OCI-LY7 (cell line): ENCODE data around the gene ZMIZ1. TPM values are rescaled to one million over a fixed set of nuclear protein-coding genes. Genes with fewer than 3 reads are reported as not detected.

ENCODE experiments used
- BruUV-seq: library from RNA; stranded (reverse); fragments of 400-500 nt; replicated peaks from 2 replicates; lab custom pipeline; 2021; lab: Mats Ljungman, UMichigan
- CTCF ChIA-PET: fragments of 300-600 bp; sonication (Branson Sonifier 250); formaldehyde crosslinking; loops from one replicate; lab custom pipeline; 2022; ENCODE audit warnings: antibody characterized with exemption; ENCODE audit not compliant: unreplicated experiment; lab: Charles Lee
- POLR2A ChIA-PET: fragments of 300-600 bp; sonication (Branson Sonifier 250); formaldehyde crosslinking; loops from one replicate; lab custom pipeline; 2022; ENCODE audit warnings: antibody characterized with exemption; lab: Charles Lee
- DNase-seq: peaks from one replicate; pipeline ENCODE4 v3.0.0-alpha.2; 2015; ENCODE audit warnings: low spot score
- H2AFZ ChIP-seq: fragments of 200-600 bp; sonication (generic), shearing (Covaris generic); 2 replicates; pipeline ENCODE4 v1.6.1; 2014; ENCODE audit warnings: mild to moderate bottlenecking, antibody characterized with exemption, low read length, moderate library complexity
- H3K27ac ChIP-seq: fragments of 200-600 bp; sonication (generic); 2 replicates; pipeline ENCODE4 v1.5.1; 2014; ENCODE audit warnings: mixed run types, low read depth, mild to moderate bottlenecking, moderate library complexity, low read length, inconsistent platforms; ENCODE audit not compliant: poor library complexity, severe bottlenecking
- H3K36me3 ChIP-seq: fragments of 200-600 bp; sonication (generic); 2 replicates; pipeline ENCODE4 v1.6.1; 2014; ENCODE audit warnings: mild to moderate bottlenecking, antibody characterized with exemption, low read length, moderate library complexity, mixed read lengths; ENCODE audit not compliant: insufficient read depth
- H3K4me1 ChIP-seq: fragments of 200-600 bp; sonication (generic); 2 replicates; pipeline ENCODE4 v1.5.1; 2014; ENCODE audit warnings: mild to moderate bottlenecking, low read length; ENCODE audit not compliant: insufficient read depth, poor library complexity, severe bottlenecking
- H3K4me2 ChIP-seq: fragments of 200-600 bp; sonication (generic); 2 replicates; pipeline ENCODE4 v1.6.1; 2014; ENCODE audit warnings: mild to moderate bottlenecking, low read length
- H3K4me3 ChIP-seq: fragments of 200-600 bp; sonication (generic); 2 replicates; pipeline ENCODE4 v1.5.1; 2014; ENCODE audit warnings: mild to moderate bottlenecking, low read depth, low read length; ENCODE audit not compliant: poor library complexity, severe bottlenecking
- H3K79me2 ChIP-seq: fragments of 200-600 bp; sonication (generic); 2 replicates; pipeline ENCODE4 v1.6.1; 2016; ENCODE audit warnings: low read depth, mild to moderate bottlenecking, low read length, moderate library complexity, mixed read lengths; ENCODE audit not compliant: insufficient read depth
- H3K9me2 ChIP-seq: fragments of 200-600 bp; sonication (generic); 2 replicates; pipeline ENCODE4 v1.6.1; 2016; ENCODE audit warnings: mild to moderate bottlenecking, low read length, mixed read lengths; ENCODE audit not compliant: insufficient read depth
- H3K9me3 ChIP-seq: fragments of 200-600 bp; sonication (generic); 2 replicates; pipeline ENCODE4 v1.6.1; 2014; ENCODE audit warnings: mild to moderate bottlenecking, mixed run types, low read length, mixed read lengths
- H4K20me1 ChIP-seq: fragments of 200-600 bp; sonication (generic); 2 replicates; pipeline ENCODE4 v1.6.1; 2014; ENCODE audit warnings: mild to moderate bottlenecking, antibody characterized with exemption, low read length, moderate library complexity, mixed read lengths; ENCODE audit not compliant: insufficient read depth
- CTCF ChIP-seq: fragments of 200-600 bp; sonication (generic); conservative IDR thresholded peaks from 2 replicates; pipeline ENCODE4 v1.5.1; 2014; ENCODE audit warnings: mild to moderate bottlenecking, antibody characterized with exemption, low read length, moderate library complexity, mixed read lengths
- EZH2phosphoT487 ChIP-seq: fragments of 200-600 bp; sonication (generic); IDR thresholded peaks from 2 replicates; pipeline ENCODE4 v1.6.1; 2018; ENCODE audit warnings: low read depth, borderline replicate concordance, mild to moderate bottlenecking, mixed run types, antibody characterized with exemption, low read length, moderate library complexity, mixed read lengths
- intact Hi-C: fragments of 100-400 bp; cut with micrococcal nuclease; formaldehyde crosslinking; loops from one replicate; pipeline ENCODE4 v1.10.0; 2022; ENCODE audit not compliant: unreplicated experiment
- total RNA-seq, 2 experiments: library from RNA; depleted of rRNA in 1 of 2; stranded (reverse); fragments of >200 nt in 1 of 2; shearing (Covaris generic) in 1 of 2; gene quantifications; 2 replicates each; pipeline ENCODE4 v1.2.3, GENCODE V29; 2014 to 2022

The ZMIZ1 gene
- total RNA-seq, 2 experiments from 2014 or later: 20.4 to 66.9 TPM

GRCh38 chr10:79221110-79222051, 152.6 kb downstream of the ZMIZ1 start:
- no peak overlapping the region for H3K4me2 ChIP-seq
- H3K4me1 ChIP-seq: no peaks in the 10 kb centered on the region
- POLR2A ChIA-PET: no interaction called here
- TF ChIP-seq CTCF (no peak), EZH2phosphoT487 (no peak)
- no peak for DNase-seq
- intact Hi-C loops: no loop called here
- no peaks in the 10 kb centered on the region for H3K79me2 ChIP-seq
- H3K4me3 ChIP-seq: no peak overlapping the region
- H3K9me2 ChIP-seq: no peaks in the 10 kb centered on the region
- H2AFZ ChIP-seq: no peak overlapping the region
- no peak overlapping the region for H3K27ac ChIP-seq
- H3K9me3 ChIP-seq: no peaks in the 10 kb centered on the region
- no TSS peak for BruUV-seq
- H3K36me3 ChIP-seq: no peaks in the 10 kb centered on the region
- H4K20me1 ChIP-seq: no peaks in the 10 kb centered on the region
- CTCF ChIA-PET: no interaction called here

DNA sequence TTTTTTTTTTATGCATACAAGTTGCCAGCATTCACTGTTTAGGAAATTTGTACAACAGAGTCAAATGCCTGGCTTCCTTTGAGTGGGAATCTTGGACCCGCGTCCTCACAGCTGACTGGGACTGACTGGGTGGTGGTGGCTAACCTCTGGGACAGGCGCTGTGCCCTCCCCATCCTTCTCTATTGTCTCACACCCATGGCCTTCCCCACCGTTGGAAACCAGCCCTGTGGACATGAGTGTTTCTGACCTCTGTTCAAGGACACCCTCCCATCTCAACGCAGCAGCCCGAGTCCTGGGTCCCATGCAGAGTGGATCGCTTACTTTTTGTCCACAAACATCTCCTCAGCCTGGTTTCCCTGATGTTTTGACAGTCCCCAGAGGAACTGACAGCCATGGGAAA, 153.4 kb downstream of the ZMIZ1 start:
- TF ChIP-seq EZH2phosphoT487: no peak
- no peak for TF ChIP-seq CTCF
- intact Hi-C loops: no loop called here
- Histone ChIP-seq H3K9me3 (no peaks in the 10 kb centered on the region), H3K4me3 (no peak overlapping the region), H3K9me2 (no peaks in the 10 kb centered on the region), H3K79me2 (no peaks in the 10 kb centered on the region), H3K27ac (no peak overlapping the region), H2AFZ (no peak overlapping the region), H3K4me2 (no peak overlapping the region), H3K4me1 (no peaks in the 10 kb centered on the region), H4K20me1 (no peaks in the 10 kb centered on the region), H3K36me3 (no peaks in the 10 kb centered on the region)
- BruUV-seq: no TSS peak
- ChIA-PET POLR2A (no interaction called here), CTCF (no interaction called here)
- DNase-seq: no peak
